GM12875 (cell line): ENCODE results near the gene PRMT1.

Source experiments
- H3K4me3 ChIP-seq: one replicate; pipeline ENCODE4 v1.5.1; 2011; ENCODE audit warnings: low read depth, low read length, control low read depth
- CTCF ChIP-seq: IDR thresholded peaks from 2 replicates; pipeline ENCODE4 v1.5.1; 2011; ENCODE audit warnings: low read depth, mild to moderate bottlenecking, control low read depth, inconsistent platforms, low read length, moderate library complexity, borderline replicate concordance; ENCODE audit not compliant: insufficient read depth

Gene PRMT1

GRCh38 chr19:49664171-49665035, 12.7 kb upstream of the PRMT1 start:
- peak overlapping the region; percentile 75 for H3K4me3 ChIP-seq
- TF ChIP-seq CTCF = no peak

GRCh38 chr19:49665036-49665350, 12.1 kb upstream of the PRMT1 start:
- TF ChIP-seq CTCF = no peak
- peak overlapping the region; percentile 75 for H3K4me3 ChIP-seq

- no peak for TF ChIP-seq CTCF
- peak within 1 kb of the TSS; percentile 75 for H3K4me3 ChIP-seq
Measured at GRCh38 chr19:49665351-49666119, 11.5 kb upstream of the PRMT1 start, which contains the start of the genes BCL2L12 and IRF3. TSS of gene BCL2L12 (plus strand) at chr19:49665933. CDS start at chr19:49666693, 760 bp downstream. TSS of gene IRF3 (minus strand) at chr19:49665857. CDS start at chr19:49664838, 1,019 bp downstream.

- no peak for TF ChIP-seq CTCF
- peak overlapping the region; percentile 75 for H3K4me3 ChIP-seq
Measured at GRCh38 chr19:49666120-49666444, 11.0 kb upstream of the PRMT1 start.

GRCh38 chr19:49667473-49667872, 9.6 kb upstream of the PRMT1 start:
- no peak overlapping the region for H3K4me3 ChIP-seq
- no peak for TF ChIP-seq CTCF

GRCh38 chr19:49669516-49669915, 7.6 kb upstream of the PRMT1 start:
- no peak overlapping the region for H3K4me3 ChIP-seq
- no peak for TF ChIP-seq CTCF
